NCI-H2196 (cell line): ENCODE data around the gene EGLN1.
A peak's percentile ranks its signal among the peaks of the same experiment; 100 is the strongest.
"Not testable (repeated sequence)": the region's sequence is repeated elsewhere in the genome, so short reads cannot be mapped to it uniquely, and the experiment has no call there.

ENCODE experiments used
- DNase-seq: peaks from one replicate; lab custom pipeline; 2025; ENCODE audit not compliant: unreplicated experiment; lab: John Stamatoyannopoulos, UW

Gene EGLN1

GRCh38 chr1:231421971-231422797, at the start of gene EGLN1:
Gene EGLN1 (minus strand): TSS chr1:231422287. CDS start chr1:231421888, 399 bp downstream.
- peak; percentile 87 for DNase-seq

- DNase-seq = not testable (repeated sequence)
These were observed 49.4 kb upstream of the EGLN1 start for GRCh38 chr1:231471500-231471899.

GRCh38 chr1:231471027-231471426, 48.9 kb upstream of the EGLN1 start:
- not testable (repeated sequence) for DNase-seq

DNA sequence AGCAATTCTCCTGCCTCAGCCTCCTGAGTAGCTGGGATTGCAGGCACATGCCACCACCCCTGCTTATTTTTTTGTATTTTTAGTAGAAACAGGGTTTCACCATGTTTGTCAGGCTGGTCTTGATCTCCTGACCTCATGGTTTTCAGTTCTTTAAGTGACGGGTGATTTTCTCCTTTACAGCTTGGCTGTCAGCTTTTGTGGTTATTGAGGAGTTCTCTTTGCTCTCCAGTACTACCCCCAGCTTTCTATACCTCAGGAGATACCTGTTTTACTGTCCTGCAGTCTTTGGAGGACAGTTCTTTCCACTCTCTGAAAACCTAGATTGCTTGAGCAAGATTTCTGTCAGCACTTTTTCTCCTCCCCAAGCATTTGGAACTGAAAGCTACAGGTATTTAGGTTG, 45.9 kb upstream of the EGLN1 start:
- no peak for DNase-seq

- DNase-seq = no peak
These were observed 43.0 kb upstream of the EGLN1 start for GRCh38 chr1:231465051-231465450.

- no peak for DNase-seq
These were observed 41.5 kb upstream of the EGLN1 start for GRCh38 chr1:231463541-231463940.

DNA sequence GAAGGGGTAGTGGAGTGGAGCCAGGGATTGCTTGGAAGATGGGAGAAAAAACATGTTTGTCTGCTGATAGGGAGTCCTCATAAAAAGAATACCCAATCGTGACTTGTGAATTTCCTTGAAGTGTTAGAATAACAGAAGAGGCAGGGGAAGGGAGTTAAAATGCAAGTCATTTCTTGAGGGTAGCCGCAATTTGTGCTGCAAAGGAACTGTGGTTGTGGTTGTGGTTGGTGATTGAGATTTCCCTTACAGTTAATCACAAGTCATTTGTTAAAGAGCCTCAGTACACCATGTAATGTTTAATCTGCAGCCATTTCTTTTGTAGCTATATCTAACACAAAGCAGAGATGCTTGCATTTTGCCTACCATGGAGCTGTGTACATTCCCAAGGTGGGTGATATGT, 38.5 kb upstream of the EGLN1 start:
- DNase-seq = no peak

DNA sequence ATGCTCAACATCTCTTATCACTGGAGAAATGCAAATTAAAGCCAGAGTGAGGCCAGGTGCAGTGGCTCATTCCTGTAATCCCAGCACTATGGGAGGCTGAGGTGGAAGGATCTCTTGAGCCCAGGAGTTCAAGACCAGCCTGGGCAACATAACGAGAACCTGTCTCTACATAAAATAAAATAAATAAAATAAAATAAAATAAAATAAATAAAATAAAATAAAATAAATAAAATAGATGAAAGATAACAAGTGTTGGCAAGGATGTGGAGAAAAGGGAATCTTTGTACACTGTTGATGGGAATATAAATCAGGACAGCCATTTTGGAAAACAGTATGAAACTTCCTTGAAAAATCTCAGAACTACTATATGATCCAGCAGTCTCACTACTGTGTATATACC, 37.4 kb upstream of the EGLN1 start:
- DNase-seq = not testable (repeated sequence)

- DNase-seq = not testable (repeated sequence)
These were observed 35.9 kb upstream of the EGLN1 start for GRCh38 chr1:231457956-231458355.

DNA sequence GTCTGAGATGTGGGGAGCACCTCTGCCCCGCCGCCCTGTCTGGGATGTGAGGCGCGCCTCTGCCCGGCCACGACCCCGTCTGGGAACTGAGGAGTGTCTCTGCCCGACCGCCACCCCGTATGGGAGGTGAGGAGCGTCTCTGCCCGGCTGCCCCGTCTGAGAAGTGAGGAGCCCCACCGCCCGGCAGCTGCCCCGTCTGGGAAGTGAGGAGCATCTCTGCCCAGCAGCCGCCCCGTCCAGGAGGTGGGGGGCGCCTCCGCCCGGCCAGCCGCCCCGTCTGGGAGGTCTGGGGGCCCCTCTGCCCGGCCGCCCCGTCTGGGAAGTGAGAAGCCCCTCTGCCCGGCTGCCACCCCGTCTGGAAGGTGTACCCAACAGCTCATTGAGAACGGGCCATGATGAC, 32.0 kb upstream of the EGLN1 start:
- not testable (repeated sequence) for DNase-seq

GRCh38 chr1:231446138-231446537, 24.1 kb upstream of the EGLN1 start:
- DNase-seq = no peak

DNA sequence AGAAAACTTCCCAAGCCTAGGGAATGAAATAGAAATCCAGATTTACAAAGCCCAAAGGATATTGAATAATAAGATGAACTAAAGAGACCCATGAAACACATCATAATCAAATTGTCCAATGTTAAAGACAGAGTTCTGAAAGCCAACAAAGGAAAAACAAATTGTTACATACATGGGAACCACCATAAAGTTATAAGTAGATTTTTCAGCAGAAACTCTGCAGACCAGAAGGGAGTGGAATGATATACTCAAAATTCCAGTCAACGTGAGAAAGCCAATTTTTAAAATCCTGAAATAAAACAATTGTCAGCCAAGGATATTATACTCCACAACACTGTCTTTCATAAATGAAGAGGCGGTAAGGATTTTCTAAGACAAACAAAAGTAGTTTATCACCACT, 22.0 kb upstream of the EGLN1 start:
- DNase-seq = no peak

DNA sequence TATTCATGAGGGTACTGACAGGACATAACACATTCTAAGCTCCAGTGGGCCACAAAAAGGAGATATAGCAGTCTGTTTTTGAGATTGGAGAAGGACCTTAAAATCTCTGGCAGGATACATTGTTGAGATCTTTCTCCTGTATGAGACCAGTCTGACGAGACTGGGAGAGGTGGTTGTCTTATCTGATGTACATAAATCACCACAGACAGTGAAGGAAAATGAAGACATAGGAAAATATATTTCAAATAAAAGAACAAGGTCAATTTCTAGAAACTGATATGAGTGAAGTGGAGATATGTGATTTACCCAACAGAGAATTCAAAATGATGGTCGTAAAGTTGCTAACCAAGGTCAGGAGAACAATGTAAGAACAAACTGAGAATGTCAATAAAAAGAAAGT, 21.3 kb upstream of the EGLN1 start:
- DNase-seq = no peak

DNA sequence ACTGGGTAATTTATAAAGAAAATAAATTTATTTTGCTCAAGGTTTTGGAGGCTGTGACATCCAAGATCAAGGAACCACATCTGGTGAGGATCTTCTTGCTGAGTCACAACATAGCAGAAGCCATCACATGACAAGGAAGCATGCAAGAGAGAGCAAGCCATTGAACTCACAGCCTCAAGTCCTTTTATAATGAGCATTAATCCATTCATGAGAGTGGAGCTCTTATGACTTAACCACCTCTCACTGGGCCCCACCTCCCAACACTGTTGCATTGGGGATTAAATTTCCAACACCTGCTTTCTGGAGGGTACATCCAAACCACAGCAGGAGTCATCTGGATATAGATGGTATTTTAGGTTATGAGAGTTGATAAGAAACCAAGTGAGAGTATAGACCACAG, 20.6 kb upstream of the EGLN1 start:
- no peak for DNase-seq

- no peak for DNase-seq
These were observed 10.9 kb upstream of the EGLN1 start for GRCh38 chr1:231432996-231433395.

DNA sequence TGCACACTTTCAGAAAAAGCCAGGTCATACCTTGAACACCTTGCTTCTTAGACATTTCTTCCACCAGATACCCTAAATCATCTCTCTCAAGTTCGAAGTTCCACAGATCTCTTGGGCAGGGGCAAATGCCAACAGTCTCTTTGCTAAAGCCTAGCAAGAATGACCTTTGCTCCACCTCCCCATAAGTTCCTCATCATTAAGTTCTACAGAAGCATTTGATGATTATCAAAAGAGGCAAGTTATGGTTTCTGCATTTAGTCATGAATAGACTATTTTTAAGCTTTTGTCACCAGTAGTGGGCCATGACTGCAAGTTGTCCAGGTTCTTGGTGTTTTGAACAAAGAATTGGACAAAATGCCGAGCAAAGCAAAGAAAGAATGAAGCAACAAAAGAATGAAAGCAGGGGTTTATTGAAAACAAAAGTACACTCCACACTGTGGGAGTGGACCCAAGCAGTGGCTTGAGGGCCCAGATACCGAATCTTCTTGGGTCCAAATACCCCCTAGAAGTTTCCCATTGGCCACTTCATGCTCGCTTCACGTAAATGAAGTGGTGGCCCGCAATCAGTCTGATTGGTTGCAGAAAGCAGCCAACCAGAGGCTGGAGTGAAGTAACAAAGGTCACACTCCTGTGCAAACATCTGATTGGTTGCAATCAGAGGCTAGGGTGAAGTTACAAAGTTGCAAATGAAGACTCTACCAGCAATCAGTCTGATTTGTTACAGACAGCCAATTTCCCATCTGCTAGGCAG, 9.8 kb upstream of the EGLN1 start:
- no peak for DNase-seq

- DNase-seq = not testable (repeated sequence)
These were observed 8.7 kb upstream of the EGLN1 start for GRCh38 chr1:231430678-231431352.

DNA sequence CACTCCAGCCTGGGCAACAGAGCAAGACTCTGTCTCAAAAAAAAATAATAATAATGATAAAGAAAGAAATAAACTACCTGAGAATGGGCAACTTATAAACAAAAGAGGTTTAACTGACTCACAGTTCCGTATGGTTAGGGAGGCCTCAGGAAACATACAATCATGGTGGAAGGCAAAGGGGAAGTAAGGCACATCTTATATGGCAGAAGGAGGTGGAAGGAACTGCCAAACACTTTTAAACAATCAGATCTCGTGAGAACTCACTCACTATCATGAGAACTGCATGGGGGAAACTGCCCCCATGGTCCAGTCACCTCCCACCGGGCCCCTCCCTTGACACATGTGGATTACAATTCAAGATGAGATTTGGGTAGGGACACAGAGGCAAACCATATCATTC, 6.3 kb upstream of the EGLN1 start:
- DNase-seq = no peak

GRCh38 chr1:231424950-231425805, 3.1 kb upstream of the EGLN1 start:
- DNase-seq = no peak

- peak; percentile 35 for DNase-seq
These were observed 1.6 kb upstream of the EGLN1 start for GRCh38 chr1:231423648-231424047.

GRCh38 chr1:231422798-231423309, 767 bp upstream of the EGLN1 start:
- no peak for DNase-seq
